ENCODE results near the gene GRIN2A.

Gene GRIN2A

DNA sequence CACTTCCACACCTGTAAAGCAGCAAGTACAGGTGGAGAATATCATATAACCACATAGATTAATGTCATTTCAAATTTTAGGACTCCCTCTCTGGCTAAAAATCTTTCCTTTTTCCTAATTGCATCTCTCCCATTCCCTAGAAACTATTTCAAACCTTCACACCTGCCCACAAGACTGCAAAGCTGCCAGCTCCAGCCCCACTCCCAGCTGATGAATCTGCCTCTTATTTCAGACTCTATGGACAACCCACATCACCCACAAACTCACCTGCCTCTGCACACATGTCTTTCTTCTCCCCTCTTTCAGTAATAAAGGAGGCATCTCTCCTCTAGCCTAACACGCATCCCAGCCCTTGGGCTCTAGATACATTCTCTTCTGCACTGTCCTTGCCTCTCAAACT lies 315.1 kb downstream of the GRIN2A start:
- no peak for ATAC-seq (ENCODE audit: low read depth)
- Histone ChIP-seq H3K27me3 (ENCODE audit: insufficient read depth, poor library complexity, severe bottlenecking) (no peaks in the 10 kb centered on the region), H3K27ac (ENCODE audit: poor library complexity, severe bottlenecking) (no peak overlapping the region), H3K4me1 (ENCODE audit: insufficient read depth, poor library complexity, severe bottlenecking) (peaks cover 13% of the 10 kb centered on the region), H3K9me3 (ENCODE audit: severe bottlenecking) (no peaks in the 10 kb centered on the region), H3K36me3 (ENCODE audit: low read depth) (no peaks in the 10 kb centered on the region), H3K4me3 (ENCODE audit: severe bottlenecking) (no peak overlapping the region)
- TF ChIP-seq, protein P1, sequence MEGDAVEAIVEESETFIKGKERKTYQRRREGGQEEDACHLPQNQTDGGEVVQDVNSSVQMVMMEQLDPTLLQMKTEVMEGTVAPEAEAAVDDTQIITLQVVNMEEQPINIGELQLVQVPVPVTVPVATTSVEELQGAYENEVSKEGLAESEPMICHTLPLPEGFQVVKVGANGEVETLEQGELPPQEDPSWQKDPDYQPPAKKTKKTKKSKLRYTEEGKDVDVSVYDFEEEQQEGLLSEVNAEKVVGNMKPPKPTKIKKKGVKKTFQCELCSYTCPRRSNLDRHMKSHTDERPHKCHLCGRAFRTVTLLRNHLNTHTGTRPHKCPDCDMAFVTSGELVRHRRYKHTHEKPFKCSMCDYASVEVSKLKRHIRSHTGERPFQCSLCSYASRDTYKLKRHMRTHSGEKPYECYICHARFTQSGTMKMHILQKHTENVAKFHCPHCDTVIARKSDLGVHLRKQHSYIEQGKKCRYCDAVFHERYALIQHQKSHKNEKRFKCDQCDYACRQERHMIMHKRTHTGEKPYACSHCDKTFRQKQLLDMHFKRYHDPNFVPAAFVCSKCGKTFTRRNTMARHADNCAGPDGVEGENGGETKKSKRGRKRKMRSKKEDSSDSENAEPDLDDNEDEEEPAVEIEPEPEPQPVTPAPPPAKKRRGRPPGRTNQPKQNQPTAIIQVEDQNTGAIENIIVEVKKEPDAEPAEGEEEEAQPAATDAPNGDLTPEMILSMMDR (IDR thresholded peaks at IDR 0.05; ENCODE audit: poor library complexity, severe bottlenecking) = no peak
- DNase-seq (ENCODE audit: low spot score) = no peak

DNA sequence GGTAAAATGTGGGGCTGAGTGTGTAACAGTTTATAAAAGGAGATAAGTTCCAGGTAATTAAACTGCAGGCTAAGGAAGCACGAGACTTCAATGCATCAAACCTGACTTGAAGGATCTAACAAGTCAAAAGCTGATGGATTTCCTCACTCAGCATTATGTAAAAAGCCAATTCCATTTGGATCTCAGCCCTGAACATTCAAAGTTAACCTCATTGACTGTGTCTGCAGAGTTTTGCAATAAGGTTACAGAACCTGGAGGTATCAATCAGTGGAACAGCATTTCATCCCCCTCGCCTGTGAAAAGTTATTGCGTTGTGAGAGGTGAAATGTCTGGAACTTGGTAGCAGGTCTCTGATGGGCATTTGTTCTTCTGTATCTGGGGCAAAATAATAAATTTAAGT lies 317.8 kb downstream of the GRIN2A start:
- no peaks in the 10 kb centered on the region for H3K36me3 ChIP-seq (ENCODE audit: low read depth)
- no peaks in the 10 kb centered on the region for H3K27me3 ChIP-seq (ENCODE audit: insufficient read depth, poor library complexity, severe bottlenecking)
- H3K4me1 ChIP-seq (ENCODE audit: insufficient read depth, poor library complexity, severe bottlenecking) = peaks cover 6% of the 10 kb centered on the region
- TF ChIP-seq, protein P1 (IDR thresholded peaks at IDR 0.05; ENCODE audit: poor library complexity, severe bottlenecking) = no peak
- no peak overlapping the region for H3K4me3 ChIP-seq (ENCODE audit: severe bottlenecking)
- no peak overlapping the region for H3K27ac ChIP-seq (ENCODE audit: poor library complexity, severe bottlenecking)
- DNase-seq (ENCODE audit: low spot score) (no peak), ATAC-seq (ENCODE audit: low read depth) (no peak)
- no peaks in the 10 kb centered on the region for H3K9me3 ChIP-seq (ENCODE audit: severe bottlenecking)

GRCh38 chr16:9862327-9862726 lies 319.9 kb downstream of the GRIN2A start:
- TF ChIP-seq, protein P1 (IDR thresholded peaks at IDR 0.05; ENCODE audit: poor library complexity, severe bottlenecking) = no peak
- DNase-seq (ENCODE audit: low spot score) (no peak), ATAC-seq (ENCODE audit: low read depth) (no peak)
- Histone ChIP-seq H3K27ac (ENCODE audit: poor library complexity, severe bottlenecking) (no peak overlapping the region), H3K9me3 (ENCODE audit: severe bottlenecking) (no peaks in the 10 kb centered on the region), H3K36me3 (ENCODE audit: low read depth) (no peaks in the 10 kb centered on the region), H3K4me1 (ENCODE audit: insufficient read depth, poor library complexity, severe bottlenecking) (peaks cover 6% of the 10 kb centered on the region), H3K4me3 (ENCODE audit: severe bottlenecking) (no peak overlapping the region), H3K27me3 (ENCODE audit: insufficient read depth, poor library complexity, severe bottlenecking) (no peaks in the 10 kb centered on the region)

- no peaks in the 10 kb centered on the region for H3K36me3 ChIP-seq (ENCODE audit: low read depth)
- H3K4me1 ChIP-seq (ENCODE audit: insufficient read depth, poor library complexity, severe bottlenecking) = peaks cover 6% of the 10 kb centered on the region
- TF ChIP-seq, protein P1 (IDR thresholded peaks at IDR 0.05; ENCODE audit: poor library complexity, severe bottlenecking) = no peak
- H3K4me3 ChIP-seq (ENCODE audit: severe bottlenecking) = no peak overlapping the region
- ATAC-seq (ENCODE audit: low read depth) (peak; percentile 52), DNase-seq (ENCODE audit: low spot score) (no peak)
- H3K27ac ChIP-seq (ENCODE audit: poor library complexity, severe bottlenecking) = no peak overlapping the region
- no peaks in the 10 kb centered on the region for H3K9me3 ChIP-seq (ENCODE audit: severe bottlenecking)
- no peaks in the 10 kb centered on the region for H3K27me3 ChIP-seq (ENCODE audit: insufficient read depth, poor library complexity, severe bottlenecking)
Observed at GRCh38 chr16:9860876-9861275, 321.4 kb downstream of the GRIN2A start.

- DNase-seq (ENCODE audit: low spot score) (no peak), ATAC-seq (ENCODE audit: low read depth) (no peak)
- Histone ChIP-seq H3K4me3 (ENCODE audit: severe bottlenecking) (no peak overlapping the region), H3K27me3 (ENCODE audit: insufficient read depth, poor library complexity, severe bottlenecking) (no peaks in the 10 kb centered on the region), H3K9me3 (ENCODE audit: severe bottlenecking) (no peaks in the 10 kb centered on the region), H3K4me1 (ENCODE audit: insufficient read depth, poor library complexity, severe bottlenecking) (peaks cover 6% of the 10 kb centered on the region), H3K27ac (ENCODE audit: poor library complexity, severe bottlenecking) (no peak overlapping the region), H3K36me3 (ENCODE audit: low read depth) (no peaks in the 10 kb centered on the region)
- TF ChIP-seq, protein P1 (IDR thresholded peaks at IDR 0.05; ENCODE audit: poor library complexity, severe bottlenecking) = no peak
Observed at GRCh38 chr16:9859701-9860327, 322.4 kb downstream of the GRIN2A start.
